Measurements from ENCODE around the gene TMEM200A. TPM values are rescaled to one million over a fixed set of nuclear protein-coding genes. Genes with fewer than 3 reads are reported as not detected.

TMEM200A gene
- total RNA-seq, 2 experiments from 2014 or later: 0.20 TPM

- ChIA-PET POLR2A (no interaction called here), CTCF (no interaction called here)
- TF ChIP-seq CTCF (IDR thresholded peaks at IDR 0.05): no peak
- H3K27ac Mint-ChIP-seq: no peak overlapping the region
- no peaks in the 10 kb centered on the region for H3K4me1 Mint-ChIP-seq (ENCODE audit: low read depth)
- no peaks in the 10 kb centered on the region for H3K27me3 Mint-ChIP-seq
- ATAC-seq (no peak), DNase-seq (no peak)
- H3K9me3 Mint-ChIP-seq: no peaks in the 10 kb centered on the region
- H3K4me3 Mint-ChIP-seq: no peak overlapping the region
- no peaks in the 10 kb centered on the region for H3K36me3 Mint-ChIP-seq (ENCODE audit: low read depth)
- intact Hi-C loops (cut with micrococcal nuclease): no loop called here
Observed at GRCh38 chr6:130457605-130458004, 91.8 kb downstream of the TMEM200A start.

GRCh38 chr6:130459316-130459715, 93.5 kb downstream of the TMEM200A start:
- TF ChIP-seq CTCF (IDR thresholded peaks at IDR 0.05): no peak
- ChIA-PET POLR2A (no interaction called here), CTCF (no interaction called here)
- DNase-seq (no peak), ATAC-seq (no peak)
- H3K27me3 Mint-ChIP-seq: no peaks in the 10 kb centered on the region
- no peaks in the 10 kb centered on the region for H3K36me3 Mint-ChIP-seq (ENCODE audit: low read depth)
- no peak overlapping the region for H3K27ac Mint-ChIP-seq
- H3K4me3 Mint-ChIP-seq: no peak overlapping the region
- H3K4me1 Mint-ChIP-seq (ENCODE audit: low read depth): no peaks in the 10 kb centered on the region
- H3K9me3 Mint-ChIP-seq: no peaks in the 10 kb centered on the region
- intact Hi-C loops (cut with micrococcal nuclease): no loop called here

GRCh38 chr6:130460934-130461333, 95.1 kb downstream of the TMEM200A start:
- ATAC-seq (no peak), DNase-seq (no peak)
- no peaks in the 10 kb centered on the region for H3K36me3 Mint-ChIP-seq (ENCODE audit: low read depth)
- ChIA-PET CTCF (no interaction called here), POLR2A (no interaction called here)
- no peak overlapping the region for H3K27ac Mint-ChIP-seq
- no peaks in the 10 kb centered on the region for H3K4me1 Mint-ChIP-seq (ENCODE audit: low read depth)
- TF ChIP-seq CTCF (IDR thresholded peaks at IDR 0.05): no peak
- no peaks in the 10 kb centered on the region for H3K9me3 Mint-ChIP-seq
- no peaks in the 10 kb centered on the region for H3K27me3 Mint-ChIP-seq
- no peak overlapping the region for H3K4me3 Mint-ChIP-seq
- intact Hi-C loops (cut with micrococcal nuclease): no loop called here

- intact Hi-C loops (cut with micrococcal nuclease): no loop called here
- no peak for TF ChIP-seq CTCF (IDR thresholded peaks at IDR 0.05)
- no peaks in the 10 kb centered on the region for H3K9me3 Mint-ChIP-seq
- H3K27me3 Mint-ChIP-seq: no peaks in the 10 kb centered on the region
- H3K4me3 Mint-ChIP-seq: no peak overlapping the region
- CTCF ChIA-PET: interaction anchor here (1.0 to 2.0 kb wide), 2 partner anchors 11 to 135 kb away, joined by 3 to 6 read pairs; no protein-coding TSS in a partner anchor
- POLR2A ChIA-PET: no interaction called here
- no peak overlapping the region for H3K27ac Mint-ChIP-seq
- ATAC-seq (no peak), DNase-seq (no peak)
- no peaks in the 10 kb centered on the region for H3K36me3 Mint-ChIP-seq (ENCODE audit: low read depth)
- peaks cover 7% of the 10 kb centered on the region for H3K4me1 Mint-ChIP-seq (ENCODE audit: low read depth)
Observed at GRCh38 chr6:130466052-130466747, 100.4 kb downstream of the TMEM200A start.

- no peak for TF ChIP-seq CTCF (IDR thresholded peaks at IDR 0.05)
- Mint-ChIP-seq H3K27ac (no peak overlapping the region), H3K27me3 (no peaks in the 10 kb centered on the region), H3K9me3 (no peaks in the 10 kb centered on the region), H3K4me3 (no peak overlapping the region), H3K36me3 (ENCODE audit: low read depth) (no peaks in the 10 kb centered on the region), H3K4me1 (ENCODE audit: low read depth) (peaks cover 7% of the 10 kb centered on the region)
- intact Hi-C loops (cut with micrococcal nuclease): no loop called here
- ChIA-PET CTCF (interaction anchor here (1.0 to 2.0 kb wide), 2 partner anchors 11 to 135 kb away, joined by 3 to 6 read pairs; no protein-coding TSS in a partner anchor), POLR2A (no interaction called here)
- ATAC-seq (no peak), DNase-seq (no peak)
Observed at GRCh38 chr6:130466748-130467061, 100.9 kb downstream of the TMEM200A start.

Data from activated CD8-positive, alpha-beta T cell treated with anti-CD3 and anti-CD28 coated beads for 36 hours (primary cell).